Testis (tissue), 3 donors: Measurements from ENCODE around the gene UGT2A1. TPM values are rescaled to one million over a fixed set of nuclear protein-coding genes. Genes with fewer than 3 reads are reported as not detected.

Experiments used
- DNase-seq: peaks from one replicate; pipeline ENCODE4 v3.0.0-alpha.2; 2019
- H3K27ac ChIP-seq, 2 donors: fragments of 200-600 bp; sonication (generic); one replicate each; pipeline ENCODE4 v1.5.1; 2019
- H3K27me3 ChIP-seq: fragments of 200-600 bp; sonication (generic); one replicate; pipeline ENCODE4 v1.5.1; 2019
- H3K36me3 ChIP-seq: fragments of 200-600 bp; sonication (generic); one replicate; pipeline ENCODE4 v1.5.1; 2017; ENCODE audit warnings: low read depth; ENCODE audit errors: missing control alignments
- H3K4me1 ChIP-seq: fragments of 200-600 bp; sonication (generic); one replicate; pipeline ENCODE4 v1.5.1; 2019
- H3K4me3 ChIP-seq, 2 donors: fragments of 200-600 bp; sonication (generic); one replicate each; pipeline ENCODE4 v1.5.1; 2017 to 2019
- H3K9me3 ChIP-seq: fragments of 200-600 bp; sonication (generic); one replicate; pipeline ENCODE4 v1.5.1; 2017
- CTCF ChIP-seq, 3 experiments: fragments of 450-650 bp in 2 of 3; fragments of 200-600 bp in 1 of 3; sonication (generic) in 1 of 3; IDR thresholded peaks; one replicate each; pipeline ENCODE4 v1.5.1; 2016 to 2019; ENCODE audit warnings: antibody characterized with exemption in 3 of 3, mild to moderate bottlenecking in 2 of 3, moderate library complexity in 1 of 3
- POLR2A ChIP-seq: fragments of 450-650 bp; IDR thresholded peaks from one replicate; pipeline ENCODE4 v1.6.1; 2017; ENCODE audit warnings: antibody characterized with exemption, mild to moderate bottlenecking, moderate library complexity
- WGBS, 2 donors: methylation state at CpG; one replicate each; pipeline ENCODE4 v1.1.5; 2018; 5-methylcytosine and 5-hydroxymethylcytosine counted together
- intact Hi-C: fragments of 100-400 bp; cut with DNase I; formaldehyde crosslinking; loops from one replicate; pipeline ENCODE4 v1.15.1; 2023; ENCODE audit warnings: low total_unique reads
- polyA plus RNA-seq: library from polyadenylated mRNA; stranded (reverse); fragments of 350-450 nt; fragmentation: Illumina TruSeq; extraction: RNeasy Lipid Tissue Mini Kit (QIAGEN cat#74804); gene quantifications from one replicate; pipeline ENCODE4 v1.2.3, GENCODE V29; 2014; ENCODE audit warnings: low read depth, low replicate concordance; ENCODE audit not compliant: insufficient read depth
- total RNA-seq, 2 donors: library from RNA; depleted of rRNA; stranded (reverse); fragments of >200 nt; gene quantifications; one replicate each; pipeline ENCODE4 v1.2.3, GENCODE V29; 2016

Gene UGT2A1
- total and polyA plus RNA-seq, 3 donors from 2014 or later = 0.12 TPM; not detected in 2

GRCh38 chr4:69656653-69657158, 3.7 kb upstream of the UGT2A1 start:
- intact Hi-C loops = no loop called here

DNA sequence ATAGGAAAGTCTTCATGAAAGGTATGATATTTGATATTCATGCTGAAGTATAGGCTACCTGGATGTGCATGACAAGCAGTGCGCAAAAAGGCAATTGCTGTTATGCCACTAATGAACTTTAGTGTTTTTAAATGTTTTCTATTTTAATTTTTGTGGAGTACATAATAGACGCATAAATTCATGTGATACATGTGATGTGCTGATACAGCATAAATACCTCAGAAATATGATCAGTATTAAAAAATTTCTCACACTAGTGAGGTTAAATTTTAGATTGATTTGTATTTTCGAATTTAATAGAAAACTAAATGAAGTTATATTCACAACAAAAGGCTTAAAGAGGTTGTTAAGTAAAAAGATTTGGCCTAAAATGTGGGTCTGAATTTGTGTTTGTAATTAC, 2.2 kb downstream of the UGT2A1 start:
- intact Hi-C loops = no loop called here
- Histone ChIP-seq H3K4me3 (no peak overlapping the region), H3K9me3 (no peaks in the 10 kb centered on the region), H3K36me3 (no peaks in the 10 kb centered on the region), H3K27ac (no peak overlapping the region), H3K27me3 (no peaks in the 10 kb centered on the region), H3K4me1 (no peaks in the 10 kb centered on the region)
- TF ChIP-seq POLR2A = no peak
- no peak for TF ChIP-seq CTCF (IDR thresholded peaks at IDR 0.05)
- WGBS, 2 donors = 59 to 84% methylated on average over 3 of the region's 3 CpGs
- DNase-seq = no peak

More at GRCh38 chr4:69656653-69657158, 3.7 kb upstream of the UGT2A1 start:
- Histone ChIP-seq H3K4me3 (no peak overlapping the region), H3K27me3 (no peaks in the 10 kb centered on the region), H3K36me3 (no peaks in the 10 kb centered on the region), H3K4me1 (no peaks in the 10 kb centered on the region), H3K27ac (no peak overlapping the region), H3K9me3 (no peaks in the 10 kb centered on the region)
- WGBS, 2 donors = 58 to 79% methylated on average over 5 to 6 of the region's 6 CpGs
- TF ChIP-seq CTCF (IDR thresholded peaks at IDR 0.05) (no peak), POLR2A (no peak)
- DNase-seq = no peak

DNA sequence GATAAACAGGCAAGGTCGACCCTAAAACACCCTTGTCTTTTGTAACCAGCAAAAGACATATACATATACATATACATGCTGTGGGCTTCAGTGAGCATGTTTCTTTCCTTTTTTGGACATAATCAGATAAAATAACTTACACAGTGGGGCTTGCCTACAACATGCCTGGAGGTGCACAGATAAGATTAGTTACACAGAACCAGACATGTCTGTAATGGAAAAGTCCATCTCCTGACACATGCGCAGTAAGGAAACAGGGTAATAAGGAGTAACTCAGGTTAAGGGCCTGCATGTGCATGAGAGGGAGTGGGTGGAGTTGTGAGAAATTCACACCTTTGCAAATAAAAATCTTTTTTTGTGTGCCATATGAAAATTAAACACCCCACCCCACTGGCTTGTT, 3.4 kb downstream of the UGT2A1 start:
- H3K27ac ChIP-seq = no peak overlapping the region
- WGBS, 2 donors = 73 to 87% methylated on average over 2 of the region's 2 CpGs
- no peaks in the 10 kb centered on the region for H3K4me1 ChIP-seq
- TF ChIP-seq POLR2A (no peak), CTCF (IDR thresholded peaks at IDR 0.05) (no peak)
- H3K36me3 ChIP-seq = no peaks in the 10 kb centered on the region
- intact Hi-C loops = no loop called here
- DNase-seq = no peak
- no peak overlapping the region for H3K4me3 ChIP-seq
- H3K27me3 ChIP-seq = no peaks in the 10 kb centered on the region
- H3K9me3 ChIP-seq = no peaks in the 10 kb centered on the region

- Histone ChIP-seq H3K4me3 (no peak overlapping the region), H3K27ac (no peak overlapping the region), H3K4me1 (no peaks in the 10 kb centered on the region), H3K9me3 (no peaks in the 10 kb centered on the region), H3K36me3 (no peaks in the 10 kb centered on the region), H3K27me3 (no peaks in the 10 kb centered on the region)
- WGBS, 2 donors = 42 to 52% methylated on average over 1 of the region's 1 CpG
- TF ChIP-seq CTCF (IDR thresholded peaks at IDR 0.05) = no peak
- no peak for TF ChIP-seq POLR2A
- intact Hi-C loops = no loop called here
- DNase-seq = no peak
Observed at GRCh38 chr4:69649207-69649606, 3.8 kb downstream of the UGT2A1 start.

DNA sequence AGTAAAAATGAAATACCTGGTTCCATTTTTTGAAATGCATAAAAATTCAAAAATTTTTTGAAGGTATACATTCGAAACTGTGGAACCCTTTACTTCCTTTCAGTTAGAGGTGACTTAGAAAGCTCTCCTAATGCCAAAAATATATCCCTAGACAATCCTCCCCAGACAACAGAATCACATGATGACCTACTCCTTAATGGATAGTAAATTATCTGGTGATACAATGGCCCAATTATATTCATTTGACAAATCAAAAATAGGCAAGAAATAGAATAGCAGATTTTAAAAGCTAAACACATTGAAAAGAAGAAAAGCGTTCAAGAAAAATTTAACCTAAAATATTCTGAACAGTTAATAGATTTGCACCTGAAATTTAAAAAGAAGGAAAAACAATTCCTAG, 10.1 kb downstream of the UGT2A1 start:
- intact Hi-C loops = no loop called here
- Histone ChIP-seq H3K27me3 (no peaks in the 10 kb centered on the region), H3K4me1 (no peaks in the 10 kb centered on the region), H3K9me3 (no peaks in the 10 kb centered on the region), H3K4me3 (no peak overlapping the region), H3K36me3 (no peaks in the 10 kb centered on the region), H3K27ac (no peak overlapping the region)
- no peak for DNase-seq
- no peak for TF ChIP-seq CTCF (IDR thresholded peaks at IDR 0.05)
- no peak for TF ChIP-seq POLR2A
- 87 to 89% methylated on average over 2 of the region's 2 CpGs for WGBS, 2 donors
